GM18907 (cell line): Measurements from ENCODE around the gene LCMT2.
"Not testable (repeated sequence)": the region's sequence is repeated elsewhere in the genome, so short reads cannot be mapped to it uniquely, and the experiment has no call there.

Experiments
- ATAC-seq: cut with Tn5 transposase; IDR thresholded peaks from one replicate; pipeline ENCODE4 v1.9.1; 2021; ENCODE audit warnings: mild to moderate bottlenecking, moderate library complexity; ENCODE audit not compliant: unreplicated experiment

The LCMT2 gene

DNA sequence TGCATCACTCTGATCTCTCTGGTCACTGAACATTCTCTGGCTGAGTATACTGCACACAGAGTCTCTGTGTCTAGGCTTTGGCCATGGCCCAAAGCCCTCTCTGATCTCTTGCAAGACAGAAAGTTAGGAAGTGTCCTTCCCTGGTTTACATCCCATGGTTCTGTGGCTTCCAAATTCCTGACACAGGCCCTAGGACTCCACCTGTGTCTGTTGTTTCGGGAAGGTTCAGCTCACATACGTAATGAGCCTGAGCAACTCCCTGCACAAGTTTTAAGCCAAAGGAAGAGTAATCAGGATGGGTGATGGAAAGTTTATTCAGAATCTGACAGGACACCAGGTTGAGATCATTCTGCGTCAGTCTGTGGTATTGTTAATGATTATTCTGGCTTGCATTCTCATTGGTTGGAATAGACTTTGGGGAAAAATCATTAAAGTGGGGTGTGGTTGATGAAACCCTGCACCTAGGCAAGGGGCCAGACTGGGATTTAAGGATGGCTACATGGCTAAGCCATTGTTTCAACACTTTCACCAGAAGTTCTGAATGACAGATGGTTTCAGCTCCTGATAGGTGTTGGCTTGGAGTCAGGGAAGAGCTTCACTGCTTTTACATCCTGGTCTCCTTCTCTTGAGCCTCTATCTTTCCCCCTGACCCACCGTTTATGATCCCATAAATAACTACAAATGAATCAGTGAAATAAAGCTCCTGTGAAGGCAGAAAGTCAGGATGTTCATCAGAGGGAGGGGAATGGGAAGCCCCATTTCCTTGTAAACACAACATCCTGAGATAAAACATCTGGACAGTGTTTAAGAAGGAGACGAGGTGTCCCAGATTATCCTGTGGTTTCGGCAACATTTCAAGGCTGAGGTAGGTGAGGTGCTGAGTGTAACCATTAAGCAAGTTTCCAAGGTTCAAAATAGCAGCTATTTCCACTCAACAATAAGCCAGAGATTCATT, 14.1 kb downstream of the LCMT2 start:
- ATAC-seq = no peak

GRCh38 chr15:43314171-43314570, 16.2 kb downstream of the LCMT2 start:
- ATAC-seq = no peak

GRCh38 chr15:43312378-43312777, 18.0 kb downstream of the LCMT2 start:
- no peak for ATAC-seq

DNA sequence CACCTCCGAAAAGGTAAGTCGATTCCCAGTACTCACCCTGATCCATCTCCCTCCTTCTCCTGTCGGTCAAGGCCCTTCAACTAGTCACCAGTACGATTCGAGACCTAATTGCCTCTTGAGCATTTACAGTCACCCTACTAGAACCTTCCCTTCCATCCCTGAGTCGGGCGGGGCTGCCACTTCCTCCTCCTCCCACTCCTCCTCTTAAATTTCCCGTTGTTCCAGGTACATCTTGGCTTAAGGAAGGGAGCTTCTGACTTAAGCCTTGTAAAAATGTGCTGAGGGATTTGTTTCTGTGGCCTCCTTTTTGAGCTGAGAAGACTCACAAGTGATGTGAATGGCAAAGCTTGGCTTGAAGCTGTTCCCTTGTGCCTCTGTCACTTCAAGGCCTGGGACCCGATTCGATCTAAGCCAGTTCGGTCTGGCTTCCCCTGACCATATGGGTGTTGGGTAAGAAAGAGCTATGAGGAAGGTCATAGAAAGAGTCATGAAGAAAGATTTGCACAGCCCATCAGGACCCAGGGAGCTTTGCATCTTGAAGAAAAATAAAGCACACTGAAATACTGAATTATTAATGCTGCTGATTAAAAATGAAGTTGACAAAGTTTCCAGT, 28.1 kb downstream of the LCMT2 start, which contains the start of gene TGM7:
Gene TGM7 (minus strand): TSS at position 51 of the 613 bp plus-strand sequence.
- ATAC-seq = no peak

DNA sequence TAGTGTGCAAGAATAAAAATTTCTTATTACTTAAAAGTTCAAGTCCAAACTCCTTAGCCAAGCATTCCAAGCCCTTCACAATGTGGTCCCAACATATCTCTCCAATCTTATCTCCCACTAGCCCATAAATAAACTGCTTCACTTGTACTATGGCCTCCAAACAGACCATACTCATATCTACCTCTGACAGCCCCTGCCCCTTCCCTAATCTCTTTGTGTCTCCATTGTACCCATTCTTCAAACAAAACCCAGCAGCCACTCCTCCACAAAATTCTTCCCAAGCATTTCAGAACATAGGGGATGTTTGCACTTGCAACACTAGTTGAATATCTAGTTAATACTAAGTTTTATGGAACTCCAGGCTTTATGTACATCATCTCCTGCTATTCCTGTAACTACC, 30.5 kb downstream of the LCMT2 start:
- ATAC-seq = no peak

DNA sequence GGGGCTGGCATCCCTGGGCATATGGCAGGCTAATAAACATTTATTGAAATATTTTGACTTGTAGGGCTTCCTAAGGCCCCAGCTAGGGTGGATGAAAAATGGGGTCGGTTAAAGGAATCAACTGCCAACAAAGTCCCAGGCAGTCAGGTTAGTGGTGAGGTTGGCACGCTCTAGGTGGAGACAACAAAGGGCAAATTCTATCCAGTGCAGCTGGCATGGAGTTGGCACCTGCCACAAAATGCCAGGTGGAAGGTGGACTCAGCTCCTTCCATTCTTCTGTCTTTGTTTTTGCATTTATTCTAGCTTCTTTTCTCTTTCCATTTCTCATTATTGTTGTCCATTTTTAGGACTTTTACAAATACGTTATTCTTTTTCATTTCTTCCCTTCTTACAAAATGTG, 31.0 kb downstream of the LCMT2 start:
- no peak for ATAC-seq

- ATAC-seq = no peak
Measured at GRCh38 chr15:43294091-43294706, 36.2 kb downstream of the LCMT2 start.

GRCh38 chr15:43293432-43293831, 36.9 kb downstream of the LCMT2 start:
- no peak for ATAC-seq

DNA sequence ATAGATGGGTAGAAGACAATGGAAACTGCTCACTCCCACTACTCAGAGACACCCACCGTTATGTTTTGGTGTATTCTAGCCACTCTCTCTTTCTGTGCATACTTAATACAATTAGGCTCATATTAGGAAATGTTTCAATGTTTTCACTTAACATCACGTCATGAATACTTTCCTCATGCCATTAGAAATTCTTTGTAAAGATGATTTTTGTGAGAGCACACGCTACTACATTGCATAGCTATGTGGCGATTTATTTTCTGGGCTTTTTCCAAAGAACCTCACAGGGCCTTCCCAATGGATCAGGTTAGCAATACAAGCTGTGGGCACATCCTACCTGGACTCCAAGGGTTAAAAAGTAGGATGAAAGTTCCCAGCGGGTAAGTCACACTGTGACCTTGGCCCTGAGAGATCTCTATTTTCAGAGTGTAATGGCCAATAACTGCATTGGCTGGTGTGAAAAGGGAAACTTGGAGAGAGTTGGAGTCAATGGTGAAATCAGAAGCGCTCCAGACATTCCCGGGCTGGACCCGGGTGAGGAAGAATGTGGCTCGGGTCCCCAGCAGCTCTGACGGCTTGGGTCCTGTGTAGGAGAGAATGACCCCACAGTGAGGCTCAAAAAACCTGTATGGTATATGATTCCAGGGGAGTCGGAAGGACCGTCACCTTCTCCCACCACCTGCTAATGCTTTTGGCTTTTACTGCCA, 37.8 kb downstream of the LCMT2 start:
- ATAC-seq = no peak

GRCh38 chr15:43289656-43290055, 40.7 kb downstream of the LCMT2 start:
- ATAC-seq = not testable (repeated sequence)

- ATAC-seq = no peak
Measured at GRCh38 chr15:43287254-43287653, 43.1 kb downstream of the LCMT2 start.

DNA sequence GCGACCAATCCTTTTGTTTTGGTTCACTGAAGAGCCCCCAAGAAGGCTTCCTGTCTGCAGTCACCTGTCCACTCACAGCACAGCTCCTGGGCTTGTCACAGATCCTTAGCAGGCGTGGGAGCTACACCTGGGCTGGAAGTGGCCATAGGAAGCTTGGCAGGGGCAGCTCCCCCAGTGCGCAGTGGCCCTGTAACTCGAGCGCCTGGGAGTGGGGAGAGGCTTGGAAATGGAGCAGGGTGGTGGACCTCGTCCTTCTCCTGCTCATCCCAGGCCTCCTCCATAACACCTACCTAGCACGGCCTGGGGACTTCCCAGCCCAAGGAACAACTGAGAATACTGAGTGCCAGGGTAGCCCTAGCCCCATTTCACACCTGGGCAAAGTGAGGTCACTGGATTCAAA, 44.3 kb downstream of the LCMT2 start:
- no peak for ATAC-seq

- ATAC-seq = no peak
Measured at GRCh38 chr15:43285609-43286037, 44.8 kb downstream of the LCMT2 start.

- no peak for ATAC-seq
Measured at GRCh38 chr15:43283526-43283925, 46.8 kb downstream of the LCMT2 start.

DNA sequence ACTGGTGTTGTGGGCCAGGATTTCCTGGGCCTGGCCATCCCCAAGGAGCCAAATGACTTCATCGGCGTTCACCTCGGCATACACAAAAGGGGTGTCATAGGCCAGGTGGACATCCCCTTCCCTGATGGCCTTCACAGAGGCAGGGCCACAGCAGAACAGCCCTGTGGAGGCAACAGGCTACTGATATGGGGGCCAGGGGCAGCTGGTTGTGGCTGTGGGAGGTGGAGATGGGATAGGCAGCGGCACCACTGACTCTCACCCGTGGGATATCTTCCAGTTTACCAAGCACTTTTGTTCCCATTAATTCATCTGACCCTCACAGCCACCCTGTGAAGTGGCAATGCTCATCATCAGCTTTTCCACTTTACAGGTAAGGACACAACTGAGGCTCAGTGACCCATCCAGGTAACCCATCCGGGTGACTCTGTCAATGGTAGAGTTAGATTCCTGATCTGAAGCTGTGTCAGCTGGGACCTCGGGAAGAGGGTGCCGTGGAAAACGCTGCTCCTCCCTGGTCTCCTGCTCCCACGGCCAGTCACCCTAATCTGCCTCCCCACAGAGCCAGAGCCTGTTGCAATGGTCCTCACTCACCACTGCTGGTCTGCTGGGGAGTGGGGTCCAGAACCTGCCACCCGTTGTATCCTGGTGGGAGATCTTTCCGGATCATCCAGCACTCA, 48.3 kb downstream of the LCMT2 start:
- no peak for ATAC-seq

- no peak for ATAC-seq
Measured at GRCh38 chr15:43280996-43281395, 49.4 kb downstream of the LCMT2 start.

DNA sequence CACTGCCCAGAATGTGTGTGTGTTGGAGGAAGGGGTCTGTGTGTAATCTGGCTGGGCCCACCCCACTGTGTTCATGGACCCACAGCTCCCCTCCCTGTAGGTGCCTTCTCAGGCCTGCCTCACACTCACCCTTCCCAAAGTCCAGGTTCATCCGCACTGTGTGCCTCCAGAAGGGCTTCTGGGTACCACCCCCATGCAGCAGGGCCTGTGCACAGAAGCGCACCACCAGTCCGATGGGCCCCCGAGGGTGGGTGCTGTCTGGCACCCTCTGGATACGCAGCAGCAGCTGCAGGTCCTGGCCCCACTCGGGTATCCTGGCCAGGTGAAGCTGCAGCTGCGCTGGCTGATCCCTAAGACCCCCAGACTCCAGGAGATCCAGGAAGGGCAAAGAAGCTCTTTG, 50.9 kb downstream of the LCMT2 start:
- no peak for ATAC-seq

DNA sequence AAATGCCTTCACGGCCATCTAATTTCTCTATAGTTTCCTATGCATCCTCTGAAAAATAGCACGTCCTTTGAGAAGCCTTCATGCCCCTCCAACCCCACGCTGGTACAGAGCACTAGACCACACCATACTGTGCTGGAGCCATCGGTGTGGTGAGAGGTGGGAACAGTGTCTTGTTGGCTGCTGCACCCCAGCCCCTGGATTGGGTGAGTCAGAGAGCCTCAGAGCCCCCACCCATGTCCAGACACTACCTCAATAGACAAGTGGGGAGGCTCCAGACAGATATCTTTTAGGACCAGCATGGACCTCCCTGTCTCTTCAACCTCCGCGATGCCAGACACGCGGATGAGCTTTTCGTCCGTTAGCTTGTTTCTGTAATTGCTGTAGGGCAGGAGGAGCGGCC, 51.5 kb downstream of the LCMT2 start:
- no peak for ATAC-seq

DNA sequence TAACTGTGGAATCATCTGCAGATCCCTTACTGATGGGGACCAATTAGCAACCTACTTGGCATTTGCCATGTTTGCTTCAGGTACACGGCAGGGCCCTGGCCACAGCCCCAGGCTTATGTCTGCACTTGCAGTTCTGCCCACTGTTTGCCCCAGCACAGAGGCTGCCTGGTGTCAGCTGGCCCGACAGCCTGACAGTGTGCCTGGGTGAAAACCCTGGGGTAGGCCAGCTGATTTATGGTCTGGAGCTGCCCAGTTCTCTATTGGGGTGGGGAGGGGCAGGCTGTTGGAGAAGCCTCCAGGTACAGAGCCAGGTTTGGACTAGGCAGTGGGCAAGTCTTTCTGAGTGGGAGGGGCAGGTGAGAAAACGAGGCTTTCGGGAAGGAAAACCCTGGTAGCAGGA, 52.5 kb downstream of the LCMT2 start:
- no peak for ATAC-seq

- no peak for ATAC-seq
Measured at GRCh38 chr15:43277231-43277823, 53.0 kb downstream of the LCMT2 start.
